AG20443 (cell line): ENCODE data around the gene HPS4.
"Not testable (repeated sequence)": the region's sequence is repeated elsewhere in the genome, so short reads cannot be mapped to it uniquely, and the experiment has no call there.

Source experiments
- DNase-seq: peaks from one replicate; pipeline ENCODE4 v3.0.0; 2012; ENCODE audit warnings: low spot score, mixed read lengths

HPS4 gene

DNA sequence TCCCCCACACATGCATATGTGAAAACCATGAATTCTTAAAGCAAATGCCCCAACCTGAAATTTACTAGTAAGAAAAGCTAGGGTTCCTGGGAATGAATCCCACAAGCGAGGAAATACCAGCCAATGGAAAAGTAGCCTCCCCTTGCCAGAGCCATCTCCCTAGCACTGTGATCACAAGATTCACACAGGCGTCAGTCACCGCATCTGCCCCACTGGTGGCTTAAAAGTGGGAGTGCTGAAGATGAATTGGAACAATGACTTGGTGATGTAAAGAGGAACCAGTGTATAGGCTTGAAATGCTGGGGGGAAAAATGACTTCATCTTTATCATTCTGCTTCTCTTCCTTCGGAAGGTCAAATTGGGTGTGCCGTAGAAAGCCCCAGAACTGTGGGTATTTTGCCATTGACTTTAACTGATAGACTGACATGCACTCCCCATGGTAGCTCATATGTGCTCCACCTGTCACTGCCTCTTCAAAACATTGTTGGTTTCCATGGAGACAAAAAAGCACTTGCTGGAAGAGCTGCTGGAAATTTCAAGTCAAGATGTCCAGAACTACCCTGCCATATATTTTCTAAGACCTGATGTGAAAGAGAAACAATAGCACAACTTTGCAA is 73.8 kb downstream of the HPS4 start:
- DNase-seq: no peak

DNA sequence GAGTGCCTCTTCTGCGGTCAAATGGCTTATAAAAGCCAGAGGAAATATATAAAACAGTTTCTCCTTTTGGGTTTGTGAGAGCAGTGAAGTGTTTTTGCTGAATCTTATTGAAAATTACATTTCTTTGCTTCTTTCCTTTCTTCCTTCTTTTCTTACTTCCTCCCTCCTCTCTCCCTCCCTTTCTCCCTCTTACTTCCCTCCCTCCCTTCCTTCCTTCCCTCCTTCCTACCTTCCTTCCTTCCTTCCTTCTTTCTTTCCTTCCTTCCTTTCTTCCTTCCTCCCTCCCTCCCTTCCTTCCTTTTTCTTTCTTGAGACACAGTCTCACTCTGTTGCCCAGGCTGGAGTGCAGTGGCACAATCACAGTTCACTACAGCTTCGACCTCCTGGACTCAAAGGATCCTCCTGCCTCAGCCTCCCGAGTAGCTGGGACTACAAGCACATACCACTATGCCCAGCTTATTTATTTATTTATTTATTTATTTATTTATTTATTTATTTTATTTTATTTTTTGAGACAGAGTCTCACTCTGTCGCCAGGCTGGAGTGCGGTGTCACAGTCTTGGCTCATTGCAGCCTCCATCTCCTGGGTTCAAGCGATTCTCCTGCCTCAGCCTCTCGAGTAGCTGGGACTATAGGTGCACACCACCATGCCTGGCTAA is 74.9 kb downstream of the HPS4 start:
- not testable (repeated sequence) for DNase-seq

DNA sequence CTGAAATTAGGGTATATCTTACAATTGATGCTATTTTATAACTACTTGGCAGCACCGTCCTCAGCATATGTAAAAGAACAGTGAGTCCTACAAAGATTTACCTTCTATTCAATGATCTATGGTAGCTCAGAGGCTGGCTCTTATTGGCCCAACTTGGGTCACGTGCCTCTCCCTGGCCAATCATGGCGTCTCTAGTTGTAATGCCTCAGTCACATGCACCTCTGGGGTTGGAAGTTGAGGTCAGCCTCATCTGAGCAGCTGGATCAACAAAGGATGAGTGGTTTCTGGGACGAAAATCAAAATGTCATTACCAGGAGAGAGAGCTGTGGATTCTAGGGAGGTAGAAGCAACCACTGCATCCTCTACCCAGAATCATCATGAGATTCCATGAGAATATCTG is 77.5 kb downstream of the HPS4 start:
- peak; percentile 39 for DNase-seq

DNA sequence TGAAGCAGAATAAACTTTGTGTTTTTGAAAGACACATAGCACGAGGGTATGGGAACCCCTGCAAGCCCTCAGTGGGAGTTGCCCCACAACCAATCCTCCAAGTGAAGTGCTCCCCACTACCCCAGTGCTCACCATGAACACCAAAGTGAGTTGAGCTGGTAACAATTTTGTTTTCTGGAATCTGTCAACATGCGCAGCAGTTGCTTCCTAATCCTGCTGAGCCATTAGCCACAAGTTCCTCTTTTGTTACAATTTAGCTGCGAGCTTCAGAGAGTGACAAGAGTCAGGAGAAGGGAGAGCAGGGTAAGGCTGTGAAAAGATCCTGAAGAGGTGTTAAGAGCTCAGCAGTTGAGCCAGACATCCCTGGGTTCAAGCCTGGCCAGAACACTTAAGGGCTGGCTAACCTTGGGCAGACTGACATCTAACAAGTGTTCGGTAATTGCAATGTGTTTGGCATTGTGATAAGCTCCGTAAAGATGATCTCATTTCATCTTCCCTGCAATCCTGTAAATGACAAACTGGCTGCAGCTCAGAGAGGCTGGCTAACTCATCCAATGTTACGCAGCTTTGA is 78.6 kb downstream of the HPS4 start:
- DNase-seq: peak; percentile 24

DNA sequence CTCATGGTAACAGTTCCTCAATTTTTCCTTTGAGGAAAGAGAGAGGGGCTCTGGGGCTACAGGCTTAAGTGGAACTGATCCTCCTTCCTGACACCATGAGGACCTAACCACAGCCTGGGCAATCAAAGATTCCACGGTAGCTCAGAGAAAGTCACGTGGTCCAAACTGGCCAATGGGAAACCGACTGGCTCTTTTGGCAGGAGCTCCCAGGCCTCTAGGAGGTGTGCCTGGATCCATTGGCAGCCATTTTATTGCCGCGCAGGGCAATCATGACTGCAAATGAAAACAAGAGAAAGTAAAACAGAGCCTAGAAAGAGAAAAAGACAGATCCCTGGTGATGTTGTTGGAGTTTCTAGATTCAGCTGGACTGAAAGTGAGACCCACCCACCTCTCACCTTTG is 81.9 kb downstream of the HPS4 start:
- no peak for DNase-seq
